ENCODE measurements around the gene TIMP2.

TIMP2 gene

DNA sequence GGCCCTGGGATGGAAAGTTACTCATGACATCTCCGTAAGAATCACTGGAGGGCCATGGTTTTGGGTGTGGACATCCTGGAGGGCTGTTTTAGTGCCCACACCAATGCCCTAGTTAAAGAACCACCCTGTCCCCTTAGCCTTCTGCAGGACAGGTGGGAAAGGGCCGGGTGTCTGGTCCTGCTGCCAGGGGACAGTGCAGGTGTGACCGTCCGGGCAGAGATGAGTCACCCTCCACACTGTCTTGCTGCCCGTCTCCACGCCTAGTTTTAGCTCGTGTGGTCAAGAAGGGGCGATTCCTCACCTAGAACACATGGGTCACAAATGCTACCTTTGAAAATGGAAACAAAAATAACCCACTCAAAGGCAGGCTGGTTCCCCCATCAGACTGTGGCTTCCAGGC, 39.2 kb downstream of the TIMP2 start:
- in situ Hi-C loops (cut with MboI; ENCODE audit: low pct_unique_long_range_greater_than_20kb, low sequenced_read_pairs, unreplicated experiment), result no loop called here
- DNase-seq (ENCODE audit: low spot score), result no peak
- TF ChIP-seq, protein P1, sequence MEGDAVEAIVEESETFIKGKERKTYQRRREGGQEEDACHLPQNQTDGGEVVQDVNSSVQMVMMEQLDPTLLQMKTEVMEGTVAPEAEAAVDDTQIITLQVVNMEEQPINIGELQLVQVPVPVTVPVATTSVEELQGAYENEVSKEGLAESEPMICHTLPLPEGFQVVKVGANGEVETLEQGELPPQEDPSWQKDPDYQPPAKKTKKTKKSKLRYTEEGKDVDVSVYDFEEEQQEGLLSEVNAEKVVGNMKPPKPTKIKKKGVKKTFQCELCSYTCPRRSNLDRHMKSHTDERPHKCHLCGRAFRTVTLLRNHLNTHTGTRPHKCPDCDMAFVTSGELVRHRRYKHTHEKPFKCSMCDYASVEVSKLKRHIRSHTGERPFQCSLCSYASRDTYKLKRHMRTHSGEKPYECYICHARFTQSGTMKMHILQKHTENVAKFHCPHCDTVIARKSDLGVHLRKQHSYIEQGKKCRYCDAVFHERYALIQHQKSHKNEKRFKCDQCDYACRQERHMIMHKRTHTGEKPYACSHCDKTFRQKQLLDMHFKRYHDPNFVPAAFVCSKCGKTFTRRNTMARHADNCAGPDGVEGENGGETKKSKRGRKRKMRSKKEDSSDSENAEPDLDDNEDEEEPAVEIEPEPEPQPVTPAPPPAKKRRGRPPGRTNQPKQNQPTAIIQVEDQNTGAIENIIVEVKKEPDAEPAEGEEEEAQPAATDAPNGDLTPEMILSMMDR (IDR thresholded peaks at IDR 0.05; ENCODE audit: extremely low read depth, insufficient read depth, missing control alignments), result no peak

DNA sequence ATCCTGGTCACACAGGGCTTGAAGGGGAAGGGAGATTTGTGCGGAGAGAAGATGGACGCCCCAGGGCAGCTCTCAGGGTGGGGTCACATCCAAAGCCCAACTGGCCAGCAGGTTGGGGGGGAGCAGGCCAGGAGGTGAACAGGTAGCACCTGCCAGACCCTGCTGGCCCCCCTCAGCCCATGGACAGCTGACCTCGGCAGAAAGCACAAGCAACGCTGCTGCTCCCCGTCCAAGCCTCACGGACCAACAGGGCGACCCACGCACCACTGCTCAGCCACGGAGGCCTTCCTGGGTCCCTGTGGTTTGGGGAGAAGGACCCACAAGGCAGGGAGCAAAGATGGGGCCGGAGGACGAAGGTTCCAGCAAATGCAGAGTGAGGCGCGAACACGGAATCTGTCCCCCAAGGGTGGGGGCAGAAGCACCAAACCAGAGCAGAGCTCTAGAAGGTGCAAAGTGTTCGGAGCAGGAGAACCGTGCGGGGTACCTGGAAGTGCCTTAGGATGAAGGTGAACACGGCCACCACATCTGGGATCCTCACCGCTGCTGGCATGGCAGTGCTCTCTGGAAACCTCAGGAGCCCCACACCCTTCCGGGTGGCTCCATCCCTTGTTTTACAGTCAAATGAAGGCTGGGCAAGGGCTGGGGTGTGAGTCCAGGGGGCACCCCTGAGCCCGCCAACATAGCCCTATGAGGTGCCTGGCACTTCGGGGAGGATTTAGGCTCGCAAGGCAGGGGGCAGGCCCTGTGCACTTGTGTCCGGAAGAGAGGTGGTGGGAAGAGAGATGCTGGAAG, 40.1 kb downstream of the TIMP2 start:
- in situ Hi-C loops (cut with MboI; ENCODE audit: low pct_unique_long_range_greater_than_20kb, low sequenced_read_pairs, unreplicated experiment), result no loop called here
- no peak for DNase-seq (ENCODE audit: low spot score)
- TF ChIP-seq, protein P1 (IDR thresholded peaks at IDR 0.05; ENCODE audit: extremely low read depth, insufficient read depth, missing control alignments), result no peak

DNA sequence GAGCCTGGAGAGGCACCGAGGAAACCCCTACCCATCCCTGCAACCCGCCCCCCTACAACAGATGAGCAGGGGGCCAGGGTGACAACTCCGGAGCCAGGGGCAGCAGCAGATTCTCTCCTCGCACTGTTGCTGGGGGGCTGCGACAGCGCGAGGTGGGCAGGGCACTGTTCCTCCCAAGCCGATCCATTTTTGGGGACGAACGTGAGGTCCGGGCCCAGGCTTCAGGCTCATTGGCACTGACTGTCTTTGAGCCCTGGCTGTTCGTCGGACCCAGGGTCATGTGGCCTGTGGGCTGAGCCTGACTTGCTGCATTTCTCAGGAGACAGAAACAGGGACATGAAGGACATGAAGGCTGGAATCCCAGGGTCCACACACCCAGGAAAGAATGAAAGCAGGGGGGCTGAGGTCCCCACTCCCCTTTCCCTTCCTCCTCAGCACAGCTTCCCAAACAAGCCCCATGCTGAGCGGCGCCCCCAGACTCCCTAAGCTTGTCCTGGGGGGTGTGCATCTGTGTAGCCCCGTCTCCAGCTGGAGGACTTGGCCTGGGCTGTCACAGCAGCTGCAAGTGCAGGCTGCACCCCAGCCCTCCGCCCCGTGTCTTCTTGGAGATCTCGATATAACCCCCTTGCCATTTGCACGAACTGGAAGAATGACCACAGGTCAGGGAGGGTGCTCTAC, 40.9 kb downstream of the TIMP2 start:
- no peak for DNase-seq (ENCODE audit: low spot score)

DNA sequence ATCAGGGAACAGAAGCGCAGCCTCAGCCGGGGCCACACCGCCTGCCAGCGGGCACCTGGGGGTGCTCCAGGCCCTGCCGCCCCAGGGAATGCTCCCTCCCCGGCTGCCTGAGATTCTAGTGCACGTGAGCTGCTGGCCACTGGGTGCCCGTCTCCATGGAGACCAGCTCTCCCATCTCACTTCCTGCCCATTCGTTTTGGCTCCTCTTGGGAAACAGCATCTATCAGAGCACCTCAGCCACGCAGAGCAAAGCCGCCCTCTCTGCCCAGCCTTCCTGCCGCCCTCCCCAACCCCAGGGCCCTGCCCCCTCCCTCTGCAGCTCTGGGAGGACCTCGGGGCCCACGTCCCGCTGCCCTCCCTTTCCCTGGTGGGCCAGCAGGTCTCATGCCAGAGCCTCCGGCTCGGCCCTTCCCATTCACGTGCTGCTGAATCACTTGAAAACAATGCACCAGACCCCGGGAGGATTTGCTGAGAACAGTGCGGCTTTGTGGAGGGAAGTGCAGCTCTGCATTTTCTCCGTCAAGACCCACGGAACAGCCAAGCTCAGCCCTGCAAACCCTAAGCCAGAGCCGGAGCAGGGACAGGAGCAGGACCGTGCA, 41.6 kb downstream of the TIMP2 start:
- TF ChIP-seq, protein P1 (IDR thresholded peaks at IDR 0.05; ENCODE audit: extremely low read depth, insufficient read depth, missing control alignments), result no peak
- no peak for DNase-seq (ENCODE audit: low spot score)
- in situ Hi-C loops (cut with MboI; ENCODE audit: low pct_unique_long_range_greater_than_20kb, low sequenced_read_pairs, unreplicated experiment), result no loop called here

More for the DNA sequence above, 40.9 kb downstream of the TIMP2 start:
- in situ Hi-C loops (cut with MboI; ENCODE audit: low pct_unique_long_range_greater_than_20kb, low sequenced_read_pairs, unreplicated experiment), result no loop called here
- TF ChIP-seq, protein P1 (IDR thresholded peaks at IDR 0.05; ENCODE audit: extremely low read depth, insufficient read depth, missing control alignments), result no peak

DNA sequence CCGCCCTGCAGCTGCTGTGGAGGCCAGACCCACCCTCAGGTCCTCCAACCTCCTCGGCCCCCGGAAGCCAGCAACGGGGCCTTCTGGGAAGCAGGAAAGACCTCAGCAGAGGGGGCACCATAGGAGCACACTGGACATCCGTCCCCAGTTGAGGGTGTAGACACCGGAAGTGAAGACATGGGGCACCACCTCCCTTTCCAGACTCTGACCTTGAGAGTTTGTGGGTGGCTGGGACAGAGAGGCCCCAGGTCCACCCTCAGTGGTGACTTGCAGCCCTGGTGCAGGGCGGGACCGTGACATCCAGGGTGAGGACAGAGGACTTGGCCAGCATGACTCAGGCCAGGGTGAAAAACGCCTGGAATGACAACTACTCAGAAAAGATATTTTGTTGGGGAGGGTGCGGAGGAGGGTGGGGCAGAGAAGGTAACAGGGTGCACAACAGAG, 42.1 kb downstream of the TIMP2 start:
- TF ChIP-seq, protein P1 (IDR thresholded peaks at IDR 0.05; ENCODE audit: extremely low read depth, insufficient read depth, missing control alignments), result no peak
- in situ Hi-C loops (cut with MboI; ENCODE audit: low pct_unique_long_range_greater_than_20kb, low sequenced_read_pairs, unreplicated experiment), result no loop called here
- no peak for DNase-seq (ENCODE audit: low spot score)

DNA sequence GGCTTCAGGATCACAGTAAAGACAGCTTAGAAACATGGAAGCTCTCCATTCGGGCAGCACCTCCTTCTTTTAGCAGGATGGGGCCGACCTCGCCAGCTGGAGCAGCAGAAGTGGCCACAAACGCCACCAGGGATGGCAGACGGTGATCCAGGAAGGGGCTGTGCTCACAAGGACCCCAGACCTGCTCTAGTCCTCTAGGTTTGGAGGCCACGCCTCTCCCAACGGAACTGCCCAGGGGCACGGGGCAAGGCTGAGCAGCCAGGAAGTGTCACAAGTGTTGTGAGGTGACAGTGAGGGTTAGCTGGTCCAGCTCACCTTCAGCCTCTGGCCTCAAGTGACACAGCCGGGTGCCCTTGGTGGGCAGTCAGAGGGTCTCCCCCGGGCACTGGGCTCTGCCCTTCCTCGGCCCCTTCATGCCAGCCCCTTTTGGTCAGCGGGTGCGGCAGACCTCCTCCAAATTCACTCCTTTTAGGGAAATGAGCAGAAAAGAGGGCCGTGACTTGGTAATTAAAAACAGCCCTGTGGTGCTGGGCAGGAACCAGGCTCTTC, 42.6 kb downstream of the TIMP2 start:
- DNase-seq (ENCODE audit: low spot score), result no peak
- in situ Hi-C loops (cut with MboI; ENCODE audit: low pct_unique_long_range_greater_than_20kb, low sequenced_read_pairs, unreplicated experiment), result no loop called here

More for the DNA sequence above, 42.6 kb downstream of the TIMP2 start:
- TF ChIP-seq, protein P1 (IDR thresholded peaks at IDR 0.05; ENCODE audit: extremely low read depth, insufficient read depth, missing control alignments), result no peak

Measured in GM13977 (cell line).